HG03064 (cell line): Measurements from ENCODE around the gene JARID2.

Source experiments
- ATAC-seq: cut with Tn5 transposase; IDR thresholded peaks from one replicate; pipeline ENCODE4 v1.9.1; 2021; ENCODE audit warnings: low read depth; ENCODE audit not compliant: unreplicated experiment

The JARID2 gene

DNA sequence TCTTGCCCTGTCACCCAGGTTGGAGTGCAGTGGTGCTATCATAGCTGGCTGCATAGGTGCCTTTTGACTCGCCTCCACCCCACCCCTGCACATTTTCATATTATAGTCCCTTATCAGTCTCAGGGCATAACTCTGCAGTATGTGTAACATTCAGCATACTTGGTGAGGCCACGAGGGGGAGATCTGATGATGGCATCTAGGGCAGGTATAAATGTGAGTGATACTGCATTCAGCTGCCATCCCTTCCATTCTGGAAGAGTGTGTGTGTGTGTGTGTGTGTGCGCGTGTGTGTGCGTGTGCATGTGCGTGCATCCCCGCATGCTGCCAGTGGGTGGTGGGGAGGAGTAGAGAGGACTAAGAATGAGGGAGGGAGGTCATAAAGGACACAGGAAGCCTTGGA, 81.4 kb downstream of the JARID2 start:
- no peak for ATAC-seq

DNA sequence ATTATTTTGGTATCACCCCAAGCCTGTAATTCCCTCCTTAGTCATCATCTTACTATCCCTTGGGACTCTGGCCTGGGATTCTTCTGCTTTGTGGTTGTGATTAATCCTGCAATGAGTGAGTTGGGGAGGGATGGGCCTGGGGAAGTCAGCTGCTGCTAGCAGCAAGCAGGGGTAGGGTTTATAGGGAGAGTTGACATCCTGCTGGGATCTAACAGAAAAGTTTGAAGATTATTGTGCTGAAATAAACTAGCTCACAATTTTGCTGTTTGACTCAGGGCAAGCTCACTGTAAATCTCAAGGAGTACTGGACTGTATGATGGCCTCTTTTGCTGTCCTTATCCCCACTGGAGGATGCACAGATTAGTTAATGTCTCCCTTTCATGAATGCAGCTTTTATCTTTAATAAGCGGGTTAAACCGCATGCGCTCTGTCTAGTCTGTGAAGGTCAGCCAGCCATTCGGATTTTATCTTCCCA, 83.4 kb downstream of the JARID2 start:
- ATAC-seq = no peak

DNA sequence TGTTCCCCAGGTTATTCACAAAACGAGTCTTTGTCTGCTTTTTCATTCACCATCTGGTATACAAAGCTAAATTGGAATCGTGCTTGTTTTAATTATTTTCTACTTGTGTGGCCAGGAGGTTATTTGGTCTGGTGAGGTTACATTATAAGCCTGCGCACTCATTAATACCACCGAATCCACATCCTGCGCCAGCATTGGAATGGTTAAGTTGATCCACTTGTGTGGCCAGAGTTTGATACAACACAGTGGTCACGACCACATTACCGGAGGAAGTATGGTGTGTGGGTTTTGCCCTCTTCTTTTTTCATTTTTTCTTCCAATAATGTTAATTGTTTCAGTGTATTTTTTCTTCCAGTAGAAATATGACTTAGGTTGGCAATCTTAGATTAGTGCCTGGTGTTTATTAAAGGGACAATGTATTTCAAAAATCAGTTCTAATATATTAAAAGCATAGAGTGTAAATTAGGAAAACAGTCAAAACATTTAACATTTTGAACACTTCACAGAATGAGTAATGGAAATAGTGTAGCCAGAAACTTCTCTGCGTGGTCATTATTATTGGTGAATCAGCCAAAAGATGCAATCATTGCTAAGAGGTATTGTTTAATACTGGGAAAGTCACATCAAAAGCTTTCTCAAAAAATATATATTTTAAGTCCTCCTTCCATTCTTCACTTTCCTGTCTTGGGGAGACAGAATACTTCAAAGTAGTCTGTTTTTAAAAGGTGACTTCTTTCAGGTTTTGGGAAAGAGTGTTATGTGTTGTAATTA, 84.5 kb downstream of the JARID2 start:
- no peak for ATAC-seq

DNA sequence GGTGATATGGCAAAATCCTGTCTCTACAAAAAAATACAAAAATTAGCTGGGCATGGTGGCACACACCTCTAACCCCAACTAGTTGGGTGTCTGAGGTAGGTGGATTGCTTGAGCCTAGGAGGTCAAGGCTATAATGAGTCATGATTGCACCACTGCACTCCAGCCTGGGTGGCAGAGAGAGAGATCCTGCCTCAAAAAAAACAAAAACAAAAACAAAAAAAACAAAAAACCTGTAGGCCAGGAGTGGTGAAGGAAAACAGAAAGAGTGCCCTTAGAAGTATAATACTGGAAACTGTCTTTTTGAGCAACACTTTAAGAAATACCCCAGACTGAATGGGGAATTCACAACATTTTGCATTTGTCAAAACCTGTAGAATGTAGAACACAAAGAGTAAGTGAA, 85.3 kb downstream of the JARID2 start:
- no peak for ATAC-seq

DNA sequence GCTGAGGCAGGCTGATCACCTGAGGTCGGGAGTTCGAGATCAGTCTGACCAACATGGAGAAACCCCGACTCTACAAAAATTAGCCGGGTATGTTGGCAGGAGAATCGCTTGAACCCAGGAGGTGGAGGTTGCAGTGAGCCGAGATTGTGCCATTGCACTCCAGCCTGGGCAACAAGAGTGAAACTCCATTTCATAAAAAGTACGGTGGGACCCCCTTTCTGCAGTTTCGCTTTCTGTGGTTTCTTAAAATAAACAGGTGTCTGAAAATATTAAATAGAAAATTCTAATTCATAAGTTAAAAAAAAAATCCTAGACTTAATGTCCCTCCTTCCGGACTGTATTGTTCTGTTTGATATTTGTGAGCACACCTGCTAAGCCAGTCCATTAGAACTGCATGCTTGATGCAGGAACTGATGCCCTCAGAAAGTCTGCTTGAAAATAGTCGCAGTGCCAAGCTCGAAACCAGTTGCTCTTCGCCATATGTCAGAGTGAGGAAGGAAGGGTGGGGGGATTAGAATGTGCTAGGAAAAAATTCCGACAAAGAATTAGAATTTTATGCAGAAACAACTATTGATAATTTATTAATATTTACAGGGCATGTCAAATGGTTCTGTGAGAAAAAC, 85.9 kb downstream of the JARID2 start:
- ATAC-seq = no peak

DNA sequence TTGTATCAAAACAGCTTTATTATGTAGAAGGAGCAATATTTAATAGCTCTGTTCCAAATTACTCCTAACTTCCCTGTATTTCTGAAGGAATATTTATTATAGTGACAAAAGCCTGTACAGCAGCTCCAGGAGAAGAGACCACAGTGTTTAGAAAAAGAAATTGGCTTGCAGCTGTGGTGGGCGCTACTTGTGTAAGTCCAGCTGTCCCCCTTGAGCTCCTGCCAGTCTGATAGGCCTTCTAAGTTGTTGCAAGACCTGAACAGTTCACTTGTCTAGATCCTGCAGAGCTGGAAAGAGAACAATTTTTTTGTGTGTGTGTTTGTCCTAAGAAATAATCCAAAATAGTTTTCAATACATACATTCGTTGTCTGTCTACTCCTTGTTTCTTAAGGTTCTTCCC, 86.6 kb downstream of the JARID2 start:
- ATAC-seq = no peak

DNA sequence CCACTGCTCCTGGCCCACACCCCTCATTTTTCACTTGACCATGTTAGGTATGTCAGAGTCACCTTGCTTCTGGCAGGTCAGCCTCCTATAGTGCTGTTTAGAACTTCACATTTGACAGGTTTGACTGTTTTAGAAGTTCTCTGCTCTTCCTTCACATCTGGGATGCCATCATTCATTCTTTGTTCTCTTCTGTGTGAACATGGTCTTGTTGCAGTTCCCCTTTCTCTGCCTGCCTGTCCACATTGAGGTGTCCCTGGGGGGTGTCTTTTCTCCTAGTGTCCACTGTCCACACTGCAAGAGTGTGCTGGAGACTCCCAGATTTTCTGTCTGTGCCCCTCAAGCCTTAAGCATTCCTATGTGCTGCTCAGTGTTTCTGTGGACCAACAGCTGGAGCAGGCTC, 89.5 kb downstream of the JARID2 start:
- ATAC-seq = no peak

DNA sequence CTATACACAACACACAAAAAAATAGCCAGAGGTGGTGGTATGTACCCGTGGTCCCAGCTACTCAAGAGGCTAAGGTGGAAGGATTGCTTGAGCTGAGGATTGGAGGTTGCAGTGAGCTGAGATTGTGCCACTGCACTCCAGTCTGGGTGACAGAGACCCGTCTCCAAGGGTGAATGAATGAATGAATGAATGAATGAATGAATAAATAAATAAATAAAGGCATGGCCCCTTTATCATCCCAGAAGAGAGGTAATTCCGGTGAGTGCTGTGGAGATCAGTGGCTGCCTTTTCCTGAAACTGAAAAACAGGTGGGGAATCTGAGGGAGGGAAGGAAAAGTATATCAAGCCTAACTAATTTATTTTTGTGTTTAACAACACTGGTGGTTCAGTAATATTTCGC, 90.0 kb downstream of the JARID2 start:
- ATAC-seq = no peak

DNA sequence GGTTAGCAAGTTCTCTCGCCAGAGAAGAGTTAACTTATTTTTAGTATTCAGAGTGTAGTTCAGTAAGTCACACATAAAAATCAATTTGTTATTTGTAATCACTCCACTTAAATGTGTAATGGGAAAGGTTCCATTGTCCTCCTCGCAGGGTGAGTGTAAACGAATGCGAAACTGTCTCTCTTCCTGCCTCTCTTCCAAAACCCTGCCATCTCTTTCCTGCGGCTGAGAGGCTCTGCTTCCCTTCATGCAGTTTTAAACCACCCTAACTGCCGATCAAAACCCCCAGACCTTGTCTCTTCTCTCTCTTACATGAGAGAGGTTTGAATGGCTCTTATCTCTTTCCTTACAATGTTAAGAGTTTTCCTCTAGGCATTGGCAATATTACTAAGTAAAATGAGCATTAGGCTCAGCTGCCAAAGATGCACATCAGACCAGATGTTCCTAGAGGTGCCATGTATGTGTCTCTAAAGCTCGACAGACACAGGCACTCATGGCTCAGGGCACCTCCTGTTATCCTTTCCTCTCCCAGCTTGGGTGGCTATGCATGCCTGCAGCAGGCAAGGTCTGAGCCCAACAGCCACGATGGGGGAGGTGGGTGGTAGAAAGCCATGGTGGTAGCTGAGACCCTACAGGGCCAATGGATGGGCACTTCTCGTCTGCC, 91.2 kb downstream of the JARID2 start:
- ATAC-seq = no peak

DNA sequence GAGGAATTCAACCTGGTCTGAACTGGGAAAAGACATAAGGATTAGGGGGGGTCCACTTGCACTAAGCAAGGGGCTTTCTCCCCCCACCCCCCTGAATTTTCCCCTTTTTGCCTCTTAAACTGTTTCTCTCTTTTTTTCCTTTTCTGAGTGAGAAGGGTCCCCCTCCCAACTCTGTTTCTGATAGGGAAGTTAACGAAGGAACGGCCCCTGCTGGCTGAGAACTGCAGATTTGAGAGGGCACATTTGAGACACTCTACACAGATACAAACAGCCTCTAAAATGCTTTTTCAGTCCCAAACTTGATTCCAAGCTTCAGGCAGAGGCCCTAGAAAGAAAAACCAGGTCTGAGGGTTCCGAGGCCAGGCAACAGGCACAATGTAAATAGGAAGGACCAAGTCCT, 91.7 kb downstream of the JARID2 start:
- no peak for ATAC-seq

DNA sequence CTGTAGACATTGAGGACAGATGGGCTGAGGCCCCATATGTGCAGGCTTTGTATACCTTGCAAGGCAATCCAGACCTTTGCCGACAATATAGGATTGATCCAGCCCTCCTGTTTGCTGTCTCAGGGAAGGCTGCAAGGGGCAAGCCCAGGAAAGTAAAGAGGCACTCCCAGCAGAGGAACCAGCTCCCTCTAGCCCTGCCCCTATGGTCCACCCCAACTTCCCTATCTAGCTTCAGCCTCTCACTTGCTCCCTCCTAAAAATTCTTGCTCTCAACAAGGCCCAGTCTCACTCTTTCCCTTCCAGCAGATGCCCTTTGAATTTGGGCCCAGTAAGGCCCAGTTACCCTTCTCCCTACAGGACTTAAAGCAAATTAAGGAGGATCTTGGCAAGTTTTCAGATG, 92.6 kb downstream of the JARID2 start:
- no peak for ATAC-seq

DNA sequence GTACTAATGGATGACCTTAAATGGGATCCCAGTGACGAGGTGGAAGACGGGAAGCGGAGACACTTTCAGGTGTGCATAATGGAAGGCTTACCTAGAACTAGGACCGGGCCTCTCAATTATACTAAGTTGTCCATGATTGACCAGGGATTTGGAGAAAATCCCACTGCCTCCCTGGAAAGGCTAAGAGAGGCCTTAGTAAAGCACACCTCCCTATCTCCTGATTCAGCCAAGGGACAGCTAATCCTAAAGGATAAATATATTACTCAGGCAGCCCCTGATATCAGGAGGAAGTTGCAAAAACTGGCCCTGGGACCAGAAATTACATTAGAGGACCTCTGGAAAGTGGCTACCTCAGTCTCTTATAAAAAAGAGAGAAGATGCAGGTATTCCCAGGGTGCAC, 93.2 kb downstream of the JARID2 start:
- no peak for ATAC-seq

DNA sequence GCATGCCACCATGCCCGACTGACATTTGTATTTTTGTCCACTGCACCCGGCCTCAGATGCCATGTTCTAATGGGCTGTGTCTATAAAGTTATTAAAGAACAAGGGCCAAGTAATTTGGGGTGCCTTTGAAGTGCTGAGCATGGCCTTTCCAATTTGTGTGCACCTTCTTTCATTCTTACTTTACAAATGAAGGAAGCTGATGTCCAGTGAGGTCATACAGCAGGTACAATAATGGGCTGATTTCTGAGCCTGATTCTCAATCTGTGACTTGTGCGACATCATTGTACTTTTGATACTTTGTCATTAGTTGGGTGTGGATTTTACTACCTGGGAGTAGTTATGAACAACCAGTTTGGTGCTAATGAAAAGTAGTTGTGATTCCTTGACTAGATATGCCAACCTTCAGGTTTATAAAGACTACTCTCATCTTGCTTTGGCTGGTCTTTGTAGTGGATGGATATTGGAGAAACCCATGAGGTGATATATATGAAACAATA, 94.3 kb downstream of the JARID2 start:
- ATAC-seq = no peak

DNA sequence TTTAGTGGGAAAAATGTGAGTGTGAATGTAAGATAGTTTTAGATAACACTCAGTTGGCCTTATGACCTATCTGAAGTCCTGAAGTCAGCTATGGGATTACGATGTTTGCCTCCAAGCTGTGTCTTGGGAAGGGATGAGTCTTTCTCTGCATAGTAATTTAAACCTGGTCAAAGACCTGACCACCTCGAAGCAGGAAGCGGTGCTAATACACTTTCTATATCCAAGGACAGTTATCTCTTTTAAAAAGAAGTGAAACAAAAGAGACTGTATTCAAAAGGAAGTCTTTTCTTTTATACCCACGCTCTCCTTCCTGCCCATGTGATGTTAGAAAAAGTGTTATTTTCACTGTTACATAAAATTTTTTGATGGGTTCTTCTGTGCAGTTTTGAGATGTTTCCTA, 94.9 kb downstream of the JARID2 start:
- ATAC-seq = no peak

DNA sequence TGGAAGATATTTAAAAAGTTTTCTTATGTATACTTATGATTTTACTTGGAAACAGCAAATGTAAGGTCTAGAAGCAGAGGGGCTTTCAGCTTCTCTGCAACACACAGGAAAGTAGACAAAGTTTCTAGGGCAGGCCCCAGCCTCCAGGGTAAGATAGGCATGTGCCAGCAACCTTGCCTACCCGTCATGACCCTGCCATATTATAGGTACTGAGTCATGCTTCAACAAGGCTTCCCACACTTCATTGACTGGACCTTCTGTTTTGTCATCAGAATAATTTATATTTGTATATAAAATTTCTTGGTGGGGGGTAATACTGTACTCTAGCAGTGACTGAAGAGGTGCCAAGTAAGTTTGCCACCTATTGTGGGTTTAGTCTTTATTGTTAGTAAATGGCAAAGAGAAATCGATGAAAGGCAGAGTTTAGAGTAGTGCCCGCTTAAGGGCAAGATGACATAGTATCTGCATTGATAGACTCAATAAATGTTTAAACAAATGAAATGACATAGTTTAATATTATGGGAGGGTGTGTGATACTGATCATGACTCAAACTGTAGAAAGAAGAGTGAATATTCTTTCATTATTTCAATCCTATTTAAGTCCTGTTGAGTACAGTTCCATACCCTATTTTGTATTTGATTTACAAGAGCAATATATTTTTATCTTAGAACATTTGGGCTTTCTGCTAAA, 95.6 kb downstream of the JARID2 start:
- ATAC-seq = no peak

DNA sequence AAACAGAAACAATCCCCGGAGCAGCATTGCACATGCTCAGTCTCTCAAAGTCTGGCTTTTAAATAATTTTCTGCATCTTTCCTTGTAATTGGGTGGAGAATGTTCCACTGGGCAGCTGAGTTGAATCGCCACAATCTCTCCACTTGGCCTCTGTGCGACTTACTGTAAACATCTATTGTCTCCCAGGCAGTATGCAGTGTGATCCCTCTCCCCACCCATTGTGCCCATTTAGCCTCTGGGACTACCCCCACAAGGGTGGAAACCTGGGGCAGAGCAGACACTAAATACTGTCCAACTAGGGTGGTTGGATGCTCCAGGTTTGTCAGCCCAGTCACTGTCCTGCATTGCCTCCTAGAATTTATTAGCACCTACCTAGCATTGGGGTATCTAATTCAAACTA, 96.2 kb downstream of the JARID2 start:
- no peak for ATAC-seq

DNA sequence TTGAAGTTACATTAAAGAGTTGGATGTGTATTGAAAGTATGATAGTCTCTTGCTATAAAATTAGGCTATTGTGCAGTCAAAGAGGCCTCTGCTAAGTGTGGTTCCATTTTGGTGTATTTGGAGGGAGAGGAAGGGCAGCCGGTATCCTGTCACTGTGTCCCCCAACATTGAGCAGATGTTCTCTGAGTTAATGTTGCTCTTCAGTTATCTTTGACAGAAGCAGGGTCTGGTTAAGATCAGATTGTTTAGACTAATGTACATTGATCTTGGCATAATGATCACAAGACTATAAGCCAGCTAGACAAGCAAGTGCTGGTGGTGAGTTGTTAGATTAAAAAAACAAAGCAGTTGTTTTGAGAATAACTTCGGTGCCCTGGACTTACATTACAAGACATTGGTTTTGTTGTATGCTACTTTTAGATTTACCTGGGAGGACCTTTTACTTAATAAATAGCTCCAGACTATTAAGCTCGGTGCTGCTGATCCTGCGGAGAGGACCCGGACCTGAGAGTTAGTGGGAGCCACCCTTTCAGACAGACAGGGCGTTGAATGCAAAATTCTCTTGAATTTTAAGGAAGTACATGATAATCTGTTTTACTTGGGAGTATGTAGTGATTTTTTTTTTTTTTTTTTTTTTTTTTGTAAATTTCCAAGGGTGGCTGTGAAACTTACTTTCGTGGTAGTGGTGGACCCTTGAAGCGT, 97.8 kb downstream of the JARID2 start:
- no peak for ATAC-seq

DNA sequence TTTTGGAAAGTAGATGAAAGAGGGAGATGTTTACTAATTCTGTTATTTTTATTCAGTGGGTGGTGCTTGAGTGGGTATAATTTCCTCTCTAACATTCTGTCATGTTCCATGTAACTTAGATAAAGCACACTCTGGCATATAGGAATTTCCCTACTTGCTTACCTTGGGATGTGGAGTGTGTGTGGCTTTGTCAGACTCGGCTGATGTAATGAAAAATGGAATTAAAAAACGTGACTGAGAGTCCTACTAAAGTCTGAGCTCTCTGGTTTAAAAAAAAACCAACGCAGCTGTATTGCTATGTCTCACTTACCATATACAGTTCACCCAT, 98.3 kb downstream of the JARID2 start:
- no peak for ATAC-seq

DNA sequence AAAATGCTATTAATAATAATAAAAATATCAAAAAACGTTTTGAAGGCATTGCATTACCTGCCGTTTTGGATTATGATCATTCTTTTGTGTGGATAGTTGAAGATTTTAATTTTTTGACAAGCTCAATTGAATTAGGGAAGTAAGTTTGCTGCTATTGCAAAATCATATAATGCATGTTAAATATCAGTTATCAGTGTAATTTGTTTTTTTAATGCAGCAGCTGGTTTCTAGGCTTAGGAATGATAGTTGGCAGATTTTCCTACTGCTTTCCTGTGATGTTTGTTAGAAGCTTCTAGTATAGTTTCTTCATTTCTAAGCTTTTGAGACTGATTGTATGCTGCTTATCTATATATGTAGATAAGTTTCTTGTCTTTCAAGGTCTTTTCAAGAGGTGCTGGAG, 99.0 kb downstream of the JARID2 start:
- no peak for ATAC-seq

DNA sequence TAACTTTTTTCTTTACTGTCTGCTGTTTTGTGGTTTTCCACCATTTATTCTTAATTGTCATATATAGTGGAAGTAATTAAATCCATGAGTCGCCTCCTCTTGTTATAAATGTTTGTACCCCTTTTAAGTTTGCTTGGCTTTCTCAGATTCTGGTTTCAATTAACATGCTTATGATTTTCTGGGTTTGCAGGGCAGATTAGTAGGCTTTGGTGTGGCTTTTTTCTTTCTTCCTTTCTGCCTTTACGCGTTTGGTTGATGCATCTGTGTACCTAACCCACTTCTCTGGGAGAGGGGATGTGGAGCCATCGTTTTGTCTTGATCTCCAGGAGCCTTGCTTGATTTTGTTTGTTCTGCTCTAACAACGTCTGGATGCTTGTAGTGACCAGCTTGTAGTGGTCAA, 100.4 kb downstream of the JARID2 start:
- ATAC-seq = no peak

DNA sequence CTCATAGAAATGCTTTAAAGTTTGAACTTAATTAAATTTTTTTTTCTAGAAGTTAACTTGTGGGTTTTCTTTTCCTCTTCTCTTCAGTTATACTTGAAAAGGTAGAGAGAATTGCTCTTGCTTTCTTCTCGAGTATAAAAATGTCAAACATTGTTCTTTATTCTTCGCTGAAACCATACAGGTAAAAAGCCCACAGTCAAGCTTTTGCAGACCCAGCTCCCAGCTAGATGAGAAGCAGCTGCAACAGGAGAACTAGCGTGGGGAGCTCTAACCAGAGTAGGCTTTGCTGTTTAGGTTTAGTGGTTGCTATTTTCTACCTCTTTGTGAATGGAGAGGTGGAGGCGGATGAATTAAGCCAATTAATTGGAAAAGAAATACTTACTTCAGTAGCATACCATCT, 102.7 kb downstream of the JARID2 start:
- ATAC-seq = no peak
